ENCODE results near the gene ANXA5. TPM values are rescaled to one million over a fixed set of nuclear protein-coding genes. Genes with fewer than 3 reads are reported as not detected.

Gene ANXA5
- 443 to 553 TPM (median 474 TPM) in 5 replicates for total RNA-seq (2022; extraction: Qiagen RNA extraction; ENCODE audit: low read depth)

GRCh38 chr4:121696581-121697461 lies at the start of gene ANXA5:
Gene ANXA5, minus strand, starts transcription at chr4:121696980. Its CDS starts 391 bp downstream, at chr4:121696589.

Other genes starting within 250 kb of the ANXA5 start
- 0.20 to 0.37 TPM (median 0.33 TPM) in 5 replicates for gene SMIM43, start 68.2 kb upstream of the ANXA5 start, total RNA-seq (2022; extraction: Qiagen RNA extraction; ENCODE audit: low read depth)
- 28.6 to 39.5 TPM (median 29.8 TPM) in 5 replicates for gene EXOSC9, start 104.3 kb upstream of the ANXA5 start, total RNA-seq (2022; extraction: Qiagen RNA extraction; ENCODE audit: low read depth)
- 29.9 to 51.0 TPM (median 47.8 TPM) in 5 replicates for gene CCNA2, start 126.9 kb upstream of the ANXA5 start, total RNA-seq (2022; extraction: Qiagen RNA extraction; ENCODE audit: low read depth)
- gene BBS7, start 173.5 kb upstream of the ANXA5 start, total RNA-seq (2022; extraction: Qiagen RNA extraction; ENCODE audit: low read depth), result 12.0 to 13.7 TPM (median 12.9 TPM) in 5 replicates

All from A549 treated with RU486 at 1 μM for 4 hours (cell line).